Stomach (tissue), 4 donors: ENCODE results near the gene NYNRIN.

Experiments used
- CTCF ChIP-seq, 7 experiments: fragments of 450-650 bp in 4 of 7; fragments of 200-600 bp in 3 of 7; sonication (generic) in 3 of 7; IDR thresholded peaks; one replicate each; pipeline ENCODE4 v1.5.1; 2016 to 2019; ENCODE audit warnings: antibody characterized with exemption in 7 of 7, control low read depth in 2 of 7, mild to moderate bottlenecking in 1 of 7
- EP300 ChIP-seq: sonication (generic); formaldehyde crosslinking; IDR thresholded peaks from one replicate; pipeline ENCODE4 v1.6.1; 2017; ENCODE audit warnings: antibody characterized with exemption
- POLR2A ChIP-seq, 4 donors: fragments of 450-650 bp; IDR thresholded peaks; one replicate each; pipeline ENCODE4 v1.6.1; 2016; ENCODE audit warnings: antibody characterized with exemption in 4 of 4, control low read depth in 2 of 4, mild to moderate bottlenecking in 1 of 4, moderate library complexity in 1 of 4
- POLR2AphosphoS5 ChIP-seq, 3 donors: sonication (generic); formaldehyde crosslinking; IDR thresholded peaks; one replicate each; pipeline ENCODE4 v1.6.1; 2016; ENCODE audit warnings: antibody characterized with exemption in 3 of 3

GRCh38 chr14:24397639-24398292 lies 1.0 kb upstream of the NYNRIN start:
- no peak for TF ChIP-seq CTCF (IDR thresholded peaks at IDR 0.05)
- TF ChIP-seq POLR2AphosphoS5 (IDR thresholded peaks at IDR 0.05), result no peak
- no peak for TF ChIP-seq POLR2A (IDR thresholded peaks at IDR 0.05)
- TF ChIP-seq EP300, result no peak
